HEK293 (cell line): ENCODE data around the gene BCL11B.

Source experiments
- CTCF ChIA-PET: fragments of 350-600 bp; formaldehyde crosslinking; extraction: SDS; loops from one replicate; lab custom pipeline; 2021; ENCODE audit warnings: antibody characterized with exemption; lab: Yijun Ruan, JAX
- POLR2A ChIA-PET: fragments of 300-600 bp; formaldehyde crosslinking; extraction: SDS; loops from one replicate; lab custom pipeline; 2020; ENCODE audit warnings: antibody characterized with exemption, inconsistent platforms; lab: Yijun Ruan, JAX
- H3K27ac ChIP-seq: fragments of 200-500 bp; sonication (Bioruptor generic); 2 replicates; pipeline ENCODE4 v1.5.1; 2014; ENCODE audit warnings: low read depth, low read length, control low read depth, inconsistent platforms; ENCODE audit errors: extremely low read depth
- H3K36me3 ChIP-seq, 2 experiments: fragments of 200-500 bp in 1 of 2; sonication (Bioruptor generic) in 1 of 2; 1 replicate in 1 of 2; 2 replicates in 1 of 2; pipeline ENCODE4 v1.5.1; 2014 to 2017; ENCODE audit warnings: inconsistent platforms in 2 of 2, low read length in 2 of 2; ENCODE audit not compliant: control insufficient read depth in 2 of 2, insufficient read depth in 1 of 2
- H3K4me1 ChIP-seq: fragments of 200-500 bp; sonication (Bioruptor generic); 2 replicates; pipeline ENCODE4 v1.5.1; 2014; ENCODE audit warnings: mild to moderate bottlenecking, low read length, inconsistent platforms; ENCODE audit not compliant: control insufficient read depth, insufficient read depth
- H3K4me3 ChIP-seq: 2 replicates; pipeline ENCODE4 v1.5.1; 2011; ENCODE audit warnings: low read depth, mild to moderate bottlenecking, control low read depth, low read length, moderate library complexity
- H3K9me3 ChIP-seq: fragments of 200-500 bp; sonication (Bioruptor generic); 2 replicates; pipeline ENCODE4 v1.5.1; 2014; ENCODE audit warnings: low read depth, low read length, inconsistent platforms; ENCODE audit not compliant: control insufficient read depth, insufficient read depth
- CTCF ChIP-seq: fragments of 450-650 bp; formaldehyde crosslinking; IDR thresholded peaks from 2 replicates; pipeline ENCODE4 v1.5.1; 2016; ENCODE audit warnings: missing biosample characterization, missing genetic modification characterization
- ELK4 ChIP-seq: IDR thresholded peaks from 2 replicates; pipeline ENCODE4 v1.6.1; 2011; ENCODE audit warnings: mild to moderate bottlenecking, low read depth, low read length, borderline replicate concordance
- GLI2 ChIP-seq: fragments of 450-650 bp; formaldehyde crosslinking; IDR thresholded peaks from 2 replicates; pipeline ENCODE4; 2017; ENCODE audit warnings: missing biosample characterization, missing genetic modification characterization, low read depth, borderline replicate concordance
- GLIS1 ChIP-seq: fragments of 450-650 bp; formaldehyde crosslinking; IDR thresholded peaks from 2 replicates; pipeline ENCODE4 v1.5.1; 2016; ENCODE audit warnings: missing biosample characterization, missing genetic modification characterization
- KLF10 ChIP-seq: fragments of 450-650 bp; IDR thresholded peaks from 2 replicates; pipeline ENCODE4 v1.5.1; 2018; ENCODE audit warnings: missing biosample characterization, mild to moderate bottlenecking, missing genetic modification characterization
- KLF16 ChIP-seq: fragments of 450-650 bp; formaldehyde crosslinking; IDR thresholded peaks from 2 replicates; pipeline ENCODE4 v1.5.1; 2017; ENCODE audit warnings: missing biosample characterization, missing genetic modification characterization
- KLF9 ChIP-seq: fragments of 450-650 bp; formaldehyde crosslinking; IDR thresholded peaks from 2 replicates; pipeline ENCODE4 v1.5.1; 2016; ENCODE audit warnings: missing biosample characterization, missing genetic modification characterization, low read depth
- OVOL3 ChIP-seq: fragments of 450-650 bp; formaldehyde crosslinking; IDR thresholded peaks from 2 replicates; pipeline ENCODE4 v1.5.1; 2016; ENCODE audit warnings: missing biosample characterization, missing genetic modification characterization
- PRDM1 ChIP-seq: fragments of 450-650 bp; formaldehyde crosslinking; IDR thresholded peaks from 2 replicates; pipeline ENCODE4; 2016; ENCODE audit warnings: missing biosample characterization, missing genetic modification characterization
- SALL2 ChIP-seq: fragments of 450-650 bp; formaldehyde crosslinking; IDR thresholded peaks from 2 replicates; pipeline ENCODE4 v1.5.0; 2017; ENCODE audit warnings: missing biosample characterization, mild to moderate bottlenecking, missing genetic modification characterization, borderline replicate concordance
- TSHZ1 ChIP-seq: fragments of 450-650 bp; formaldehyde crosslinking; IDR thresholded peaks from 2 replicates; pipeline ENCODE4 v1.5.1; 2016; ENCODE audit warnings: missing biosample characterization, missing genetic modification characterization, borderline replicate concordance
- YY1 ChIP-seq: fragments of 450-650 bp; formaldehyde crosslinking; IDR thresholded peaks from 2 replicates; pipeline ENCODE4 v1.5.1; 2018; ENCODE audit warnings: missing biosample characterization, missing genetic modification characterization
- ZNF138 ChIP-seq: fragments of 450-650 bp; formaldehyde crosslinking; IDR thresholded peaks from 2 replicates; pipeline ENCODE4 v1.5.1; 2016; ENCODE audit warnings: missing biosample characterization, missing genetic modification characterization, borderline replicate concordance
- ZNF223 ChIP-seq: fragments of 450-650 bp; formaldehyde crosslinking; IDR thresholded peaks from 2 replicates; pipeline ENCODE4 v1.5.1; 2016; ENCODE audit warnings: missing biosample characterization, missing genetic modification characterization
- ZNF280D ChIP-seq: fragments of 450-650 bp; formaldehyde crosslinking; IDR thresholded peaks from 2 replicates; pipeline ENCODE4 v1.5.1; 2016; ENCODE audit warnings: missing biosample characterization, missing genetic modification characterization
- ZNF292 ChIP-seq: fragments of 450-650 bp; formaldehyde crosslinking; IDR thresholded peaks from 2 replicates; pipeline ENCODE4 v1.5.1; 2016; ENCODE audit warnings: low read depth, missing biosample characterization, missing genetic modification characterization, borderline replicate concordance
- ZNF341 ChIP-seq: fragments of 450-650 bp; formaldehyde crosslinking; IDR thresholded peaks from 2 replicates; pipeline ENCODE4; 2016; ENCODE audit warnings: low read depth, missing biosample characterization, missing genetic modification characterization
- ZNF362 ChIP-seq: fragments of 450-650 bp; formaldehyde crosslinking; IDR thresholded peaks from 2 replicates; pipeline ENCODE4 v1.5.1; 2016; ENCODE audit warnings: missing biosample characterization, missing genetic modification characterization
- ZNF391 ChIP-seq: fragments of 450-650 bp; formaldehyde crosslinking; IDR thresholded peaks from 2 replicates; pipeline ENCODE4 v1.5.1; 2016; ENCODE audit warnings: low read depth, missing biosample characterization, missing genetic modification characterization, borderline replicate concordance
- ZNF501 ChIP-seq: fragments of 450-650 bp; formaldehyde crosslinking; IDR thresholded peaks from 2 replicates; pipeline ENCODE4 v1.5.1; 2016; ENCODE audit warnings: missing biosample characterization, missing genetic modification characterization
- ZNF548 ChIP-seq: fragments of 450-650 bp; formaldehyde crosslinking; IDR thresholded peaks from 2 replicates; pipeline ENCODE4 v1.5.1; 2016; ENCODE audit warnings: missing biosample characterization, missing genetic modification characterization
- ZNF560 ChIP-seq: fragments of 450-650 bp; formaldehyde crosslinking; IDR thresholded peaks from 2 replicates; pipeline ENCODE4 v1.5.1; 2017; ENCODE audit warnings: missing biosample characterization, missing genetic modification characterization, borderline replicate concordance
- ZNF645 ChIP-seq: fragments of 450-650 bp; formaldehyde crosslinking; IDR thresholded peaks from 2 replicates; pipeline ENCODE4; 2016; ENCODE audit warnings: missing biosample characterization, missing genetic modification characterization
- ZNF707 ChIP-seq: fragments of 450-650 bp; formaldehyde crosslinking; IDR thresholded peaks from 2 replicates; pipeline ENCODE4 v1.5.1; 2016; ENCODE audit warnings: missing biosample characterization, missing genetic modification characterization
- ZNF843 ChIP-seq: fragments of 450-650 bp; formaldehyde crosslinking; IDR thresholded peaks from 2 replicates; pipeline ENCODE4 v1.5.1; 2016; ENCODE audit warnings: missing biosample characterization, missing genetic modification characterization

Gene BCL11B

GRCh38 chr14:99271951-99272631 is at the start of gene BCL11B:
Gene BCL11B (minus strand): TSS chr14:99272197. CDS start chr14:99271218, 979 bp downstream.
- H3K27ac ChIP-seq, result peak within 1 kb of the TSS; percentile 95
- H3K4me3 ChIP-seq, result peak within 1 kb of the TSS; percentile 73
- ChIA-PET POLR2A (no interaction called here), CTCF (interaction anchor here (0.7 to 1.0 kb wide), 7 partner anchors 43 to 1349 kb away, joined by 3 to 6 read pairs (median 3); no protein-coding TSS in a partner anchor)
- H3K36me3 ChIP-seq, result no peaks in the 10 kb centered on the region
- H3K4me1 ChIP-seq, result no peaks in the 10 kb centered on the region; the same call in 1 of the 2 replicates
- no peaks in the 10 kb centered on the region for H3K9me3 ChIP-seq
- TF ChIP-seq TSHZ1 (tag by site-specific recombination) (no peak), ZNF223 (tag by site-specific recombination) (no peak), ZNF843 (tag by site-specific recombination) (peak; percentile 39; the same call in 1 of the 2 replicates), ZNF548 (tag by site-specific recombination) (no peak), ZNF138 (no peak), KLF9 (tag by site-specific recombination) (peak; percentile 58), ZNF391 (tag by site-specific recombination) (peak; percentile 58; the same call in 1 of the 2 replicates), YY1 (tag by site-specific recombination) (peak; percentile 70), ZNF645 (tag by site-specific recombination) (no peak), OVOL3 (tag by site-specific recombination) (no peak), KLF10 (tag by site-specific recombination) (no peak), ZNF560 (tag by site-specific recombination) (no peak), PRDM1 (no peak), KLF16 (tag by site-specific recombination) (peak; percentile 95), ZNF707 (no peak), GLIS1 (no peak; the same call in 1 of the 2 replicates), CTCF (tag by site-specific recombination) (peak; percentile 63), SALL2 (tag by site-specific recombination) (no peak), ELK4 (no peak), ZNF362 (tag by site-specific recombination) (no peak), ZNF501 (tag by site-specific recombination) (no peak; the same call in 1 of the 2 replicates), ZNF341 (tag by site-specific recombination) (peak; percentile 17; the same call in 1 of the 2 replicates), ZNF280D (tag by site-specific recombination) (no peak), GLI2 (tag by site-specific recombination) (no peak), ZNF292 (tag by site-specific recombination) (no peak)
